22Rv1 (cell line): Measurements from ENCODE around the gene CACNA1F.

Experiments
- ZFX ChIP-seq: fragments of 450-650 bp; IDR thresholded peaks from 2 replicates; pipeline ENCODE4 v1.6.1; 2017; ENCODE audit warnings: antibody characterized with exemption, borderline replicate concordance
- TF ChIP-seq, protein P1 (sequence below): fragments of 450-650 bp; IDR thresholded peaks from 2 replicates; pipeline ENCODE4 v1.5.1; 2017; ENCODE audit warnings: mild to moderate bottlenecking

DNA sequence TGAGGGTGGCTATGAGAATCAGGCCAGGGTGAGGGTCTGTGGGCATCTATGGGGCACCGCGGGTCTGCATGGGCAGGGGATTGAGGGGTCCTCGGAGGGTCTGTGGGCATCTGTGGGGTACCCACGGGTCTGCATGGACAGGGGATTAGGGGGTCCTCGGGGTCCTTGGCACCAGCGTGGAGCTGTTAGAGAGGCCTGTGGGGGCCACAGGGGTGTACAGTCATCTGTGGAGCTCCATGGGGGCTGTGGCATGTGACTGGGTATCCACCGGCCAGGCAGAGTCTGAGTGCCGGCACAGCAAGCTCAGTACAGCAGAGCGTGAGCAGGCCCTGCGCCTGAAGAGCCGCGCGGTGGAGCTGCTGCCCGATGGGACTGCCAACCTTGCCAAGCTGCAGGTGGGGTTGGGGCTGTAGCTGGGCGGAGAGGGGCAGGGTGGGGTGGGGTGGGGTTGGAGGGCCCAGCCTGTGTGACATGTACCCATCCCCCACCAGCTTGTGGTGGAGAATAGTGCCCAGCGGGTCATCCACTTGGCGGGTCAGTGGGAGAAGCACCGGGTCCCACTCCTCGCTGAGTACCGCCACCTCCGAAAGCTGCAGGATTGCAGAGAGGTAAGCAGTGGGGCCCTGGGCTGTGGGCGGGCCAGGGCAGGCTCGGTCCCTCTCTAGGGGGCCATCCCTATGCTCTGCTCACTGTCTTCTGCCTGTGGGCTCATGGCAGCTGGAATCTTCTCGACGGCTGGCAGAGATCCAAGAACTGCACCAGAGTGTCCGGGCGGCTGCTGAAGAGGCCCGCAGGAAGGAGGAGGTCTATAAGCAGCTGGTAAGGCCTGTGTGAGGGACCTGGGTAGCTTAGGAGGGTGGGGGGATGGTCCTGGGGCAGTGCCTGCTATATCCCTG lies 15.0 kb upstream of the CACNA1F start:
- TF ChIP-seq, protein P1, sequence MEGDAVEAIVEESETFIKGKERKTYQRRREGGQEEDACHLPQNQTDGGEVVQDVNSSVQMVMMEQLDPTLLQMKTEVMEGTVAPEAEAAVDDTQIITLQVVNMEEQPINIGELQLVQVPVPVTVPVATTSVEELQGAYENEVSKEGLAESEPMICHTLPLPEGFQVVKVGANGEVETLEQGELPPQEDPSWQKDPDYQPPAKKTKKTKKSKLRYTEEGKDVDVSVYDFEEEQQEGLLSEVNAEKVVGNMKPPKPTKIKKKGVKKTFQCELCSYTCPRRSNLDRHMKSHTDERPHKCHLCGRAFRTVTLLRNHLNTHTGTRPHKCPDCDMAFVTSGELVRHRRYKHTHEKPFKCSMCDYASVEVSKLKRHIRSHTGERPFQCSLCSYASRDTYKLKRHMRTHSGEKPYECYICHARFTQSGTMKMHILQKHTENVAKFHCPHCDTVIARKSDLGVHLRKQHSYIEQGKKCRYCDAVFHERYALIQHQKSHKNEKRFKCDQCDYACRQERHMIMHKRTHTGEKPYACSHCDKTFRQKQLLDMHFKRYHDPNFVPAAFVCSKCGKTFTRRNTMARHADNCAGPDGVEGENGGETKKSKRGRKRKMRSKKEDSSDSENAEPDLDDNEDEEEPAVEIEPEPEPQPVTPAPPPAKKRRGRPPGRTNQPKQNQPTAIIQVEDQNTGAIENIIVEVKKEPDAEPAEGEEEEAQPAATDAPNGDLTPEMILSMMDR, result no peak
- TF ChIP-seq ZFX, result no peak
